ENCODE measurements around the gene PSENEN. TPM values are rescaled to one million over a fixed set of nuclear protein-coding genes. Genes with fewer than 3 reads are reported as not detected.

Gene PSENEN
- 39.8 and 52.0 TPM in 2 replicates for total RNA-seq

GRCh38 chr19:35745328-35746086 is at the start of gene PSENEN, which contains the start of gene U2AF1L4:
Gene PSENEN (plus strand): TSS chr19:35745651. CDS start chr19:35745931, 280 bp downstream.
Gene U2AF1L4 (minus strand): TSS chr19:35745418. CDS start chr19:35745391, 27 bp downstream.

GRCh38 chr19:35704218-35704617 is 41.2 kb upstream of the PSENEN start, which contains the start of gene ZBTB32:
Gene ZBTB32 (plus strand): TSS chr19:35704558. CDS start chr19:35714627, 10,069 bp downstream.

GRCh38 chr19:35717665-35718344 is 27.6 kb upstream of the PSENEN start, which contains the start of gene KMT2B:
Gene KMT2B (plus strand): TSS chr19:35718003. CDS start chr19:35718019, 16 bp downstream.

GRCh38 chr19:35742121-35742724 is 3.2 kb upstream of the PSENEN start, which contains the start of gene IGFLR1:
Gene IGFLR1 (minus strand): TSS chr19:35742452. CDS start chr19:35741180, 1,272 bp downstream.

GRCh38 chr19:35748106-35749020 is 2.9 kb downstream of the PSENEN start, which contains the start of gene LIN37:
Gene LIN37 (plus strand): TSS chr19:35748576. CDS start chr19:35748725, 149 bp downstream.

GRCh38 chr19:35756377-35757230 is 11.2 kb downstream of the PSENEN start, which contains the start of gene HSPB6:
Gene HSPB6 (minus strand): TSS chr19:35757029. CDS start chr19:35757008, 21 bp downstream.

GRCh38 chr19:35757749-35758608 is 12.5 kb downstream of the PSENEN start, which contains the start of gene PROSER3:
Gene PROSER3 (plus strand): TSS chr19:35758176. CDS start chr19:35758216, 40 bp downstream.

GRCh38 chr19:35775298-35776101 is 30.0 kb downstream of the PSENEN start, which contains the start of gene ARHGAP33:
Gene ARHGAP33 (plus strand): TSS chr19:35775564. CDS start chr19:35775659, 95 bp downstream.

Other genes with a start within 250 kb of the PSENEN start
- gene DMKN, start 232.0 kb upstream of the PSENEN start, total RNA-seq = 22.8 and 37.0 TPM in 2 replicates
- gene SBSN, start 217.3 kb upstream of the PSENEN start, total RNA-seq = 0.82 and 11.0 TPM in 2 replicates
- gene GAPDHS, start 212.2 kb upstream of the PSENEN start, total RNA-seq = not detected in 2 replicates
- 106 and 108 TPM in 2 replicates for gene TMEM147, start 200.0 kb upstream of the PSENEN start, total RNA-seq
- gene ATP4A, start 182.0 kb upstream of the PSENEN start, total RNA-seq = not detected in 2 replicates
- not detected in 2 replicates for gene PMIS2, start 159.5 kb upstream of the PSENEN start, total RNA-seq
- gene HAUS5, start 132.9 kb upstream of the PSENEN start, total RNA-seq = 6.2 and 7.6 TPM in 2 replicates
- 75.2 and 76.0 TPM in 2 replicates for gene RBM42, start 116.6 kb upstream of the PSENEN start, total RNA-seq
- 1.2 and 3.4 TPM in 2 replicates for gene ETV2, start 103.9 kb upstream of the PSENEN start, total RNA-seq
- gene COX6B1, start 97.3 kb upstream of the PSENEN start, total RNA-seq = 325 and 420 TPM in 2 replicates
- gene UPK1A, start 79.1 kb upstream of the PSENEN start, total RNA-seq = not detected in 2 replicates
- gene ZBTB32, start 41.1 kb upstream of the PSENEN start, total RNA-seq = not detected in 2 replicates
- gene KMT2B, start 27.6 kb upstream of the PSENEN start, total RNA-seq = 13.9 and 17.9 TPM in 2 replicates
- gene IGFLR1, start 3.2 kb upstream of the PSENEN start, total RNA-seq = 9.8 and 13.5 TPM in 2 replicates
- 11.0 and 18.2 TPM in 2 replicates for gene U2AF1L4, start 233 bp upstream of the PSENEN start, total RNA-seq
- 11.7 and 13.5 TPM in 2 replicates for gene LIN37, start 2.9 kb downstream of the PSENEN start, total RNA-seq
- 142 and 170 TPM in 2 replicates for gene HSPB6, start 11.4 kb downstream of the PSENEN start, total RNA-seq
- 5.8 and 7.5 TPM in 2 replicates for gene PROSER3, start 12.5 kb downstream of the PSENEN start, total RNA-seq
- 3.0 and 6.7 TPM in 2 replicates for gene ARHGAP33, start 29.9 kb downstream of the PSENEN start, total RNA-seq
- not detected in 2 replicates for gene PRODH2, start 67.2 kb downstream of the PSENEN start, total RNA-seq
- not detected in 2 replicates for gene NPHS1, start 106.9 kb downstream of the PSENEN start, total RNA-seq
- 0.17 TPM in 1 of 2 replicates, not detected in the other for gene KIRREL2, start 111.3 kb downstream of the PSENEN start, total RNA-seq
- gene APLP1, start 122.9 kb downstream of the PSENEN start, total RNA-seq = 8.9 and 27.8 TPM in 2 replicates
- 0.34 and 1.5 TPM in 2 replicates for gene NFKBID, start 154.9 kb downstream of the PSENEN start, total RNA-seq
- not detected in 2 replicates for gene HCST, start 156.9 kb downstream of the PSENEN start, total RNA-seq
- gene TYROBP, start 162.6 kb downstream of the PSENEN start, total RNA-seq = not detected in 2 replicates
- gene LRFN3, start 190.7 kb downstream of the PSENEN start, total RNA-seq = 8.6 and 9.7 TPM in 2 replicates
- gene SDHAF1, start 249.5 kb downstream of the PSENEN start, total RNA-seq = 37.3 and 43.3 TPM in 2 replicates

Measured in pericardium fibroblast (primary cell).